ENCODE results near the gene AK2. TPM values are rescaled to one million over a fixed set of nuclear protein-coding genes. Genes with fewer than 3 reads are reported as not detected.
"Not testable (repeated sequence)": the region's sequence is repeated elsewhere in the genome, so short reads cannot be mapped to it uniquely, and the experiment has no call there.

AK2 gene
- total and polyA plus RNA-seq, 2 donors (not counting 3 experiments of a cell fraction or from before 2014, with no cell fraction given) = 107 to 134 TPM

DNA sequence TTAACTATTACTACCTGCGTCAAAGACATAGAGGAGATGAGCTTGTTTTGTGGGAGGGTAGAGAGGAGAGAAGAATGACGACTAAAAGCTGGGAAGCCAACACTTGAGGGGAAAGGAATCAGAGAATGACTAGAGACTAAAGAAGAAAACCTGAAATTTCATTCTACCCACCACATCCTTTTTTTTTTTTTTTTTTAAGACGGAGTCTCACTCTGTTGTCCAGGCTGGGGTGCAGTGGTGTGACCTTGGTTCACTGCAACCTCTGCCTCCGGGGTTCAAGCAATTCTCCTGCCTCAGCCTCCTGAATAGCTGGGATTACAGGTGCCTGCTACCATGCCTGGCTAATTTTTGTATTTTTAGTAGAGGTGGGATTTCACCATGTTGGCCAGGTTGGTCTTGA, 9.6 kb upstream of the AK2 start:
- intact Hi-C loops (cut with micrococcal nuclease); H3K79me2 ChIP-seq (ENCODE audit: control insufficient read depth, insufficient read depth, low read length); BruUV-seq (replicated peaks); H3K9me1 ChIP-seq (replicated peaks; ENCODE audit: control insufficient read depth, extremely low read depth, insufficient read depth, low read length); H3K4me3 ChIP-seq (replicated peaks in 1 of 3; ENCODE audit: insufficient read depth in 1 of 3, low read depth in 1 of 3, low read length in 3 of 3); dilution Hi-C loops (cut with MboI; ENCODE audit: extremely low pct_ligation_motif_present, low sequenced_read_pairs); H3K27me3 ChIP-seq (ENCODE audit: control insufficient read depth in 2 of 2, insufficient read depth in 2 of 2, low read length in 2 of 2); DNase-seq (ENCODE audit: low read depth, low spot score); H2AFZ ChIP-seq (ENCODE audit: low read depth, low read length); H3K27ac ChIP-seq (ENCODE audit: insufficient read depth, low read depth, low read length); H3K9ac ChIP-seq (replicated peaks; ENCODE audit: extremely low read depth, insufficient read depth, low read length); H3K4me1 ChIP-seq (ENCODE audit: control insufficient read depth, extremely low read depth, insufficient read depth, low read length); H4K20me1 ChIP-seq (replicated peaks; ENCODE audit: control insufficient read depth, extremely low read depth, insufficient read depth, low read length); FAIRE-seq; H3K4me2 ChIP-seq (ENCODE audit: insufficient read depth, low read length); H3K9me3 ChIP-seq (replicated peaks; ENCODE audit: control insufficient read depth, insufficient read depth, low read length); H3K36me3 ChIP-seq (ENCODE audit: control insufficient read depth in 2 of 2, extremely low read depth in 1 of 2, insufficient read depth in 2 of 2, low read length in 2 of 2); POLR2A ChIA-PET: not testable (repeated sequence)
- CTCF ChIA-PET = interaction anchor here (0.6 to 1.4 kb wide), 2 partner anchors 18 to 30 kb away, joined by 3 read pairs; no protein-coding TSS in a partner anchor

DNA sequence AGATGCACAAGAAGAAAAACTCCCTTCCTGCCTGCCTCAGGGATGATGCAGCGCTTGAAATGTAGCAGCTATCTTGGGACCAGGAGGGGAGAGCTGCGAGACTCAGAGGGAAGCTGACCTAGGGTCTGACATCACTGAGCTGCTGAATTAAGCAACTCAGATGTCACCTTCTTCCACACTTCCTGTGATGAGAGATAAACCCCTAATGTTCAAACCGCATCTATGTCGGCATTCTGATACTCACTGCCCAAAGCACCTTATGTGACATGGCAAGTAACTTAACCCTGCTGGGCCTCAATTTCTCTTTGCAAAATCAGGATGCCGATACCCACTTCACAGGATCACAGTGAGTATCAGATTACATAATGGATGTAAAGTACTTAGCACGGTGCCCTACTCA, 9.1 kb upstream of the AK2 start:
- POLR2A ChIA-PET = no interaction called here
- dilution Hi-C loops (cut with MboI; ENCODE audit: extremely low pct_ligation_motif_present, low sequenced_read_pairs) = no loop called here

More for the DNA sequence above, 9.1 kb upstream of the AK2 start:
- intact Hi-C loops (cut with micrococcal nuclease) = no loop called here
- Histone ChIP-seq H3K27ac (ENCODE audit: insufficient read depth, low read depth, low read length) (no peak overlapping the region), H3K4me3 (replicated peaks in 1 of 3; ENCODE audit: insufficient read depth in 1 of 3, low read depth in 1 of 3, low read length in 3 of 3) (no peak overlapping the region), H3K27me3 (ENCODE audit: control insufficient read depth in 2 of 2, insufficient read depth in 2 of 2, low read length in 2 of 2) (no peaks in the 10 kb centered on the region), H3K4me2 (ENCODE audit: insufficient read depth, low read length) (no peak overlapping the region), H3K9ac (replicated peaks; ENCODE audit: extremely low read depth, insufficient read depth, low read length) (no peak overlapping the region), H3K36me3 (ENCODE audit: control insufficient read depth in 2 of 2, extremely low read depth in 1 of 2, insufficient read depth in 2 of 2, low read length in 2 of 2) (no peaks in the 10 kb centered on the region), H3K4me1 (ENCODE audit: control insufficient read depth, extremely low read depth, insufficient read depth, low read length) (no peaks in the 10 kb centered on the region), H3K9me3 (replicated peaks; ENCODE audit: control insufficient read depth, insufficient read depth, low read length) (no peaks in the 10 kb centered on the region), H4K20me1 (replicated peaks; ENCODE audit: control insufficient read depth, extremely low read depth, insufficient read depth, low read length) (no peaks in the 10 kb centered on the region), H3K79me2 (ENCODE audit: control insufficient read depth, insufficient read depth, low read length) (no peaks in the 10 kb centered on the region), H2AFZ (ENCODE audit: low read depth, low read length) (no peak overlapping the region), H3K9me1 (replicated peaks; ENCODE audit: control insufficient read depth, extremely low read depth, insufficient read depth, low read length) (no peaks in the 10 kb centered on the region)
- TF ChIP-seq POLR2AphosphoS5 (IDR thresholded peaks at IDR 0.05; ENCODE audit: insufficient read depth, low read depth, low read length) (no peak), FOS (IDR thresholded peaks at IDR 0.05; ENCODE audit: borderline replicate concordance, insufficient read depth, low read length) (no peak), GATA2 (IDR thresholded peaks at IDR 0.05; ENCODE audit: insufficient read depth, insufficient read length, low read depth, low read length) (no peak), MYC (IDR thresholded peaks at IDR 0.05; ENCODE audit: low read depth, low read length) (no peak), POLR2A (IDR thresholded peaks at IDR 0.05; ENCODE audit: low read depth, low read length) (no peak), JUN (IDR thresholded peaks at IDR 0.05; ENCODE audit: borderline replicate concordance, insufficient read depth, insufficient read length, low read depth) (no peak), EZH2 (IDR thresholded peaks at IDR 0.05; ENCODE audit: borderline replicate concordance, low read depth, low read length, severe bottlenecking) (no peak)
- TF ChIP-seq, protein P1, sequence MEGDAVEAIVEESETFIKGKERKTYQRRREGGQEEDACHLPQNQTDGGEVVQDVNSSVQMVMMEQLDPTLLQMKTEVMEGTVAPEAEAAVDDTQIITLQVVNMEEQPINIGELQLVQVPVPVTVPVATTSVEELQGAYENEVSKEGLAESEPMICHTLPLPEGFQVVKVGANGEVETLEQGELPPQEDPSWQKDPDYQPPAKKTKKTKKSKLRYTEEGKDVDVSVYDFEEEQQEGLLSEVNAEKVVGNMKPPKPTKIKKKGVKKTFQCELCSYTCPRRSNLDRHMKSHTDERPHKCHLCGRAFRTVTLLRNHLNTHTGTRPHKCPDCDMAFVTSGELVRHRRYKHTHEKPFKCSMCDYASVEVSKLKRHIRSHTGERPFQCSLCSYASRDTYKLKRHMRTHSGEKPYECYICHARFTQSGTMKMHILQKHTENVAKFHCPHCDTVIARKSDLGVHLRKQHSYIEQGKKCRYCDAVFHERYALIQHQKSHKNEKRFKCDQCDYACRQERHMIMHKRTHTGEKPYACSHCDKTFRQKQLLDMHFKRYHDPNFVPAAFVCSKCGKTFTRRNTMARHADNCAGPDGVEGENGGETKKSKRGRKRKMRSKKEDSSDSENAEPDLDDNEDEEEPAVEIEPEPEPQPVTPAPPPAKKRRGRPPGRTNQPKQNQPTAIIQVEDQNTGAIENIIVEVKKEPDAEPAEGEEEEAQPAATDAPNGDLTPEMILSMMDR (IDR thresholded peaks at IDR 0.05; ENCODE audit: extremely low read depth in 1 of 2, insufficient read depth in 1 of 2, low read depth in 1 of 2, low read length in 2 of 2) = no peak
- TF ChIP-seq, protein P2, sequence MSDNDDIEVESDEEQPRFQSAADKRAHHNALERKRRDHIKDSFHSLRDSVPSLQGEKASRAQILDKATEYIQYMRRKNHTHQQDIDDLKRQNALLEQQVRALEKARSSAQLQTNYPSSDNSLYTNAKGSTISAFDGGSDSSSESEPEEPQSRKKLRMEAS (IDR thresholded peaks at IDR 0.05; ENCODE audit: insufficient read depth, insufficient read length) = no peak
- FAIRE-seq (no peak), DNase-seq (ENCODE audit: low read depth, low spot score) (no peak)
- BruUV-seq (replicated peaks) = no TSS peak
- CTCF ChIA-PET = interaction anchor here (0.6 kb wide), 1 partner anchor 30 kb away, joined by 3 read pairs; no protein-coding TSS in a partner anchor
